Sigmoid colon (tissue), 7 donors: ENCODE measurements around the gene NDEL1. TPM values are rescaled to one million over a fixed set of nuclear protein-coding genes. Genes with fewer than 3 reads are reported as not detected.

ENCODE experiments used
- DNase-seq: peaks from one replicate; pipeline ENCODE4 v3.0.0-alpha.2; 2019
- H3K27ac ChIP-seq, 4 donors: fragments of 200-600 bp; sonication (generic); one replicate each; pipeline ENCODE4 v1.5.1; 2016 to 2019; ENCODE audit warnings: mild to moderate bottlenecking in 1 of 4
- H3K27me3 ChIP-seq, 3 donors: fragments of 200-600 bp; sonication (generic); one replicate each; pipeline ENCODE4 v1.5.1; 2019; ENCODE audit warnings: mild to moderate bottlenecking in 1 of 3
- H3K36me3 ChIP-seq, 4 donors: fragments of 200-600 bp; sonication (generic); one replicate each; pipeline ENCODE4 v1.5.1; 2016 to 2019
- H3K4me1 ChIP-seq, 4 donors: fragments of 200-600 bp; sonication (generic); one replicate each; pipeline ENCODE4 v1.5.1; 2017 to 2019
- H3K4me3 ChIP-seq, 4 donors: fragments of 200-600 bp; sonication (generic); one replicate each; pipeline ENCODE4 v1.5.1; 2017 to 2019; ENCODE audit warnings: mild to moderate bottlenecking in 2 of 4, moderate library complexity in 1 of 4
- H3K9me3 ChIP-seq, 4 donors: fragments of 200-600 bp in 3 of 4; sonication (generic) in 3 of 4; one replicate each; pipeline versions ENCODE4 v1.5.1 to v1.6.1; 2013 to 2019
- CTCF ChIP-seq, 4 experiments: fragments of 450-650 bp in 3 of 4; fragments of 200-600 bp in 1 of 4; IDR thresholded peaks; one replicate each; pipeline ENCODE4 v1.5.1; 2016 to 2019; ENCODE audit warnings: antibody characterized with exemption in 4 of 4, mild to moderate bottlenecking in 3 of 4, moderate library complexity in 2 of 4
- EP300 ChIP-seq, 4 donors: sonication (generic); formaldehyde crosslinking; IDR thresholded peaks; one replicate each; pipeline ENCODE4 v1.6.1; 2017; ENCODE audit warnings: antibody characterized with exemption in 4 of 4
- POLR2A ChIP-seq, 2 donors: fragments of 450-650 bp; IDR thresholded peaks; one replicate each; pipeline ENCODE4 v1.6.1; 2016; ENCODE audit warnings: antibody characterized with exemption in 2 of 2, mild to moderate bottlenecking in 2 of 2, moderate library complexity in 2 of 2
- POLR2AphosphoS5 ChIP-seq, 4 donors: sonication (generic); formaldehyde crosslinking; IDR thresholded peaks; one replicate each; pipeline ENCODE4 v1.6.1; 2017; ENCODE audit warnings: antibody characterized with exemption in 4 of 4
- WGBS, 2 donors: extraction: QIAGEN DNeasy Blood & Tissue Kit; methylation state at CpG; one replicate each; pipeline ENCODE4 v1.1.7; 2013; 5-methylcytosine and 5-hydroxymethylcytosine counted together
- intact Hi-C: fragments of 100-400 bp; cut with DNase I; formaldehyde crosslinking; loops from one replicate; pipeline ENCODE4 v1.15.1; 2023
- polyA plus RNA-seq, 3 donors: library from polyadenylated mRNA; stranded (reverse); fragments of 200-250 nt; gene quantifications; one replicate each; pipeline ENCODE4 v1.2.3, GENCODE V29; 2013
- total RNA-seq, 4 donors: library from RNA; depleted of rRNA; stranded (reverse); fragments of >200 nt; gene quantifications; one replicate each; pipeline ENCODE4 v1.1.0, GENCODE V29; 2016
- donor health status: healthy with polysubstance abuse.
- donor health status: Bipolar disorder and iron deficiency.
- donor health status: healthy.

The NDEL1 gene
- total and polyA plus RNA-seq, 7 donors = 31.3 to 56.8 (median 41.4) TPM

- DNase-seq = no peak
- Histone ChIP-seq H3K9me3 (no peaks in the 10 kb centered on the region), H3K27ac (no peak overlapping the region), H3K4me1 (peaks cover 0 to 27% (median 24%) of the 10 kb centered on the region in 4 donors), H3K36me3 (peaks cover 11 to 71% (median 26%) of the 10 kb centered on the region in 4 donors), H3K27me3 (no peaks in the 10 kb centered on the region), H3K4me3 (no peak overlapping the region)
- WGBS, 2 donors = 97 to 98% methylated on average over 9 of the region's 9 CpGs
- intact Hi-C loops = no loop called here
- no peak for TF ChIP-seq EP300 (IDR thresholded peaks at IDR 0.05)
- TF ChIP-seq POLR2AphosphoS5 (IDR thresholded peaks at IDR 0.05) = no peak
- TF ChIP-seq CTCF (IDR thresholded peaks at IDR 0.05) = no peak
- TF ChIP-seq POLR2A (IDR thresholded peaks at IDR 0.05) = no peak
Observed at GRCh38 chr17:8475227-8475626, 39.5 kb downstream of the NDEL1 start.

GRCh38 chr17:8475781-8476180, 40.1 kb downstream of the NDEL1 start:
- H3K4me3 ChIP-seq = no peak overlapping the region
- WGBS, 2 donors = 80 to 90% methylated on average over 16 of the region's 16 CpGs
- peaks cover 0 to 27% (median 23%) of the 10 kb centered on the region in 4 donors for H3K4me1 ChIP-seq
- intact Hi-C loops = no loop called here
- no peaks in the 10 kb centered on the region for H3K9me3 ChIP-seq
- H3K27me3 ChIP-seq = no peaks in the 10 kb centered on the region
- H3K36me3 ChIP-seq = peaks cover 11 to 71% (median 26%) of the 10 kb centered on the region in 4 donors
- no peak overlapping the region for H3K27ac ChIP-seq
- DNase-seq = no peak
- TF ChIP-seq POLR2A (IDR thresholded peaks at IDR 0.05) (no peak), CTCF (IDR thresholded peaks at IDR 0.05) (no peak), EP300 (IDR thresholded peaks at IDR 0.05) (no peak), POLR2AphosphoS5 (IDR thresholded peaks at IDR 0.05) (no peak)

GRCh38 chr17:8476741-8477140, 41.1 kb downstream of the NDEL1 start:
- Histone ChIP-seq H3K36me3 (peaks cover 4 to 71% (median 29%) of the 10 kb centered on the region in 4 donors), H3K27ac (no peak overlapping the region), H3K9me3 (no peaks in the 10 kb centered on the region), H3K4me1 (peaks cover 0 to 21% (median 19%) of the 10 kb centered on the region in 4 donors), H3K27me3 (no peaks in the 10 kb centered on the region), H3K4me3 (no peak overlapping the region)
- 95 to 96% methylated on average over 22 of the region's 22 CpGs for WGBS, 2 donors
- TF ChIP-seq POLR2A (IDR thresholded peaks at IDR 0.05) (no peak), CTCF (IDR thresholded peaks at IDR 0.05) (no peak), EP300 (IDR thresholded peaks at IDR 0.05) (no peak), POLR2AphosphoS5 (IDR thresholded peaks at IDR 0.05) (no peak)
- no peak for DNase-seq
- intact Hi-C loops = no loop called here

DNA sequence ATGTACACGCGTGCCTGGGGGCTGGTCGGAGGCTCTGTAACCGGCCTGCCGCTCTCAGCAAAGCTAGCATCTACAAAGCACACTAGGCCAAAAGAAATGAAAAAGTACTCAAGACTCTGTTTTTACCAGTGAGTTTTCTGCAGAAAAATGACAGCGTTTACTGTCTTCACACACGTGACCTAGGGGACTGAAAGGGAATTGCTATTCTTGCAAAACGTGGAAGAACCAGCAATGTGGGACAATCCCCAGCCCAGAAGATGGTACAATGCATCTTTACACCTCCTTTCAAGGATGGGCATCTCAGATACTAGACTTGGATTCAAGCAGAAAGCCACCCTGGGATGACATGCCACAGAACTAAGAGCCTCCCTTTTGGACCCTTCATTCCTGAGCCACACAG, 41.5 kb downstream of the NDEL1 start:
- intact Hi-C loops = no loop called here
- no peak for DNase-seq
- Histone ChIP-seq H3K27me3 (no peaks in the 10 kb centered on the region), H3K4me3 (no peak overlapping the region), H3K9me3 (no peaks in the 10 kb centered on the region), H3K27ac (no peak overlapping the region), H3K4me1 (peaks cover 0 to 21% (median 19%) of the 10 kb centered on the region in 4 donors), H3K36me3 (peaks cover 0 to 71% (median 29%) of the 10 kb centered on the region in 4 donors)
- 92 to 94% methylated on average over 8 of the region's 8 CpGs for WGBS, 2 donors
- no peak for TF ChIP-seq EP300 (IDR thresholded peaks at IDR 0.05)
- TF ChIP-seq POLR2A (IDR thresholded peaks at IDR 0.05) = no peak
- TF ChIP-seq POLR2AphosphoS5 (IDR thresholded peaks at IDR 0.05) = no peak
- TF ChIP-seq CTCF (IDR thresholded peaks at IDR 0.05) = no peak
